B cell (primary cell): Measurements from ENCODE around the gene SMURF2. TPM values are rescaled to one million over a fixed set of nuclear protein-coding genes. Genes with fewer than 3 reads are reported as not detected.
"Not testable (repeated sequence)": the region's sequence is repeated elsewhere in the genome, so short reads cannot be mapped to it uniquely, and the experiment has no call there.

Experiments
- ATAC-seq: fragments of 200-7000 bp; cut with Tn5 transposase; one replicate; pipeline ENCODE4 v1.10.0; 2021; ENCODE audit warnings: low read depth, mild to moderate bottlenecking, moderate number of reproducible peaks, moderate library complexity
- CTCF ChIA-PET: fragments of 350-600 bp; sonication (Branson Sonifier 250); formaldehyde crosslinking; loops from one replicate; lab custom pipeline; 2021; ENCODE audit warnings: antibody characterized with exemption, inconsistent platforms; lab: Charles Lee
- POLR2A ChIA-PET: fragments of 350-600 bp; sonication (Branson Sonifier 250); formaldehyde crosslinking; loops from one replicate; lab custom pipeline; 2021; ENCODE audit warnings: antibody characterized with exemption; lab: Charles Lee
- DNase-seq: peaks from one replicate; pipeline ENCODE4 v3.0.0; 2013
- H2AFZ ChIP-seq: 2 replicates; pipeline ENCODE4 v1.6.1; 2012; ENCODE audit warnings: mild to moderate bottlenecking, low read depth, low read length; ENCODE audit not compliant: insufficient read depth, poor library complexity, severe bottlenecking
- H3K27ac ChIP-seq, 2 donors: 1 replicate in 1 of 2; 2 replicates in 1 of 2; pipeline ENCODE4 v1.5.1; 2012 to 2013; ENCODE audit warnings: low read length in 2 of 2, mild to moderate bottlenecking in 2 of 2, moderate library complexity in 1 of 2
- H3K27me3 ChIP-seq, 4 experiments: fragments of 200-600 bp in 1 of 4; sonication (generic) in 1 of 4; replicated peaks in 1 of 4; 1 replicate in 2 of 4; 2 replicates in 2 of 4; pipeline versions ENCODE4 v1.6.1 to v1.7.0; 2013 to 2016; ENCODE audit warnings: low read length in 3 of 4, mild to moderate bottlenecking in 2 of 4, mixed read lengths in 1 of 4, moderate library complexity in 1 of 4; ENCODE audit not compliant: insufficient read depth in 4 of 4, control insufficient read depth in 3 of 4; ENCODE audit errors: control extremely low read depth in 1 of 4
- H3K36me3 ChIP-seq, 2 experiments: replicated peaks in 1 of 2; 1 replicate in 1 of 2; 2 replicates in 1 of 2; pipeline versions ENCODE4 v1.6.1 to v1.7.1; 2013; ENCODE audit warnings: low read length in 1 of 2; ENCODE audit not compliant: insufficient read depth in 2 of 2, control insufficient read depth in 1 of 2; ENCODE audit errors: control extremely low read depth in 1 of 2, extremely low read depth in 1 of 2
- H3K4me1 ChIP-seq, 2 donors: fragments of 200-600 bp in 1 of 2; sonication (generic) in 1 of 2; 1 replicate in 1 of 2; 2 replicates in 1 of 2; pipeline versions ENCODE4 v1.5.1 to v1.6.1; 2013 to 2017; ENCODE audit warnings: low read length in 2 of 2; ENCODE audit not compliant: control insufficient read depth in 2 of 2, insufficient read depth in 2 of 2
- H3K4me2 ChIP-seq: replicated peaks from 2 replicates; pipeline ENCODE3; 2012; ENCODE audit warnings: mild to moderate bottlenecking, low read depth, low read length; ENCODE audit not compliant: poor library complexity, severe bottlenecking
- H3K4me3 ChIP-seq, 5 experiments: fragments of 200-600 bp in 1 of 5; sonication (generic) in 1 of 5; 1 replicate in 3 of 5; 2 replicates in 2 of 5; pipeline versions ENCODE4 v1.5.1 to v1.7.0; 2011 to 2016; ENCODE audit warnings: low read length in 4 of 5, mild to moderate bottlenecking in 4 of 5, low read depth in 2 of 5, control low read depth in 1 of 5, moderate library complexity in 1 of 5; ENCODE audit not compliant: insufficient read depth in 1 of 5; ENCODE audit errors: control extremely low read depth in 1 of 5, extremely low read depth in 1 of 5
- H3K79me2 ChIP-seq: fragments of 200-600 bp; sonication (generic); one replicate; pipeline ENCODE4 v1.6.0; 2016; ENCODE audit warnings: low read length; ENCODE audit not compliant: control insufficient read depth, insufficient read depth
- H3K9ac ChIP-seq: fragments of 200-600 bp; sonication (generic); 2 replicates; pipeline ENCODE4 v1.6.1; 2017; ENCODE audit warnings: mild to moderate bottlenecking, low read length, moderate library complexity
- H3K9me3 ChIP-seq, 3 donors: one replicate each; pipeline versions ENCODE4 v1.6.1 to v1.7.1; 2013; ENCODE audit warnings: low read length in 2 of 3; ENCODE audit not compliant: control insufficient read depth in 2 of 3, insufficient read depth in 1 of 3; ENCODE audit errors: control extremely low read depth in 1 of 3
- H4K20me1 ChIP-seq: 2 replicates; pipeline ENCODE4 v1.6.0; 2012; ENCODE audit warnings: mild to moderate bottlenecking, low read length; ENCODE audit not compliant: insufficient read depth, control insufficient read depth, poor library complexity, severe bottlenecking
- H3K27ac Mint-ChIP-seq: one replicate; pipeline ENCODE4 v1.8.0; 2021; ENCODE audit warnings: mixed read lengths
- H3K27me3 Mint-ChIP-seq: one replicate; pipeline ENCODE4 v1.8.0; 2021; ENCODE audit warnings: mixed read lengths
- H3K4me1 Mint-ChIP-seq: one replicate; pipeline ENCODE4 v1.8.0; 2021; ENCODE audit warnings: mixed read lengths
- H3K4me3 Mint-ChIP-seq: one replicate; pipeline ENCODE4 v1.8.0; 2021; ENCODE audit warnings: mixed read lengths
- H3K9me3 Mint-ChIP-seq: one replicate; pipeline ENCODE4 v1.8.0; 2022; ENCODE audit warnings: mixed read lengths; ENCODE audit not compliant: insufficient read depth
- EZH2 ChIP-seq: IDR thresholded peaks from 2 replicates; pipeline ENCODE4 v1.6.1; 2012; ENCODE audit warnings: borderline replicate concordance, low read depth, mild to moderate bottlenecking, moderate library complexity, low read length; ENCODE audit not compliant: insufficient read depth, poor library complexity, severe bottlenecking
- WGBS: methylation state at CpG from one replicate; pipeline ENCODE4 v1.1.5; 2013; ENCODE audit warnings: missing lambda C conversion rate; ENCODE audit not compliant: insufficient coverage; 5-methylcytosine and 5-hydroxymethylcytosine counted together
- intact Hi-C: fragments of 100-400 bp; cut with micrococcal nuclease; formaldehyde crosslinking; loops from one replicate; pipeline ENCODE4 v1.10.0; 2022
- polyA plus RNA-seq: library from polyadenylated mRNA; depleted of rRNA; stranded (reverse); fragments of >200 nt; gene quantifications from 2 replicates; pipeline ENCODE4 v1.2.3, GENCODE V29; 2012
- total RNA-seq, 2 donors: library from RNA; stranded (reverse); fragments of 120-200 nt in 1 of 2; gene quantifications; 1 replicate in 1 of 2; 2 replicates in 1 of 2; pipeline versions ENCODE4 v1.2.3 to v1.2.4, GENCODE V29; 2013 to 2022
- TF ChIP-seq, protein P1 (sequence below): fragments of 200-600 bp; IDR thresholded peaks from one replicate; pipeline ENCODE4 v1.8.0; 2022; ENCODE audit warnings: antibody characterized with exemption, mild to moderate bottlenecking

Gene SMURF2
- total and polyA plus RNA-seq, 2 donors (not counting 1 experiment from before 2014, with no cell fraction given): 9.2 to 32.8 TPM

DNA sequence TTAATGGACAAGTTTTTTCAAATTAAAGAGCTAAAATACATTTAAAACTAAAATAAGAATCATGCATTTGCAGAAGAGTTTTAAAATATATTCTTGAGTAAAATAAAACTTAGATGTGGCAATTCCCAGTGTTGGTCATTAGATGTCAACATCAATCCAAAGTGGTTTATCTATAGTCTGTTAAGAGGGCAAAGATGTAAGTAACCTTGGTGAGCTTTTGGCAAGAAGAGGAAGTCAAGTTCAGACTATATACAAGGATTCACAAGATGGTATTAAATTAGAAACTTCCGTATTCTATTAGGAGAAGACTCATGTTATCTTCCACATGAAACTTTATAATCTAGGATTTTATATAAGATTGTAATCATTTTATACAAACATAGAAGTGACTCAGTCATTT lies 82.2 kb downstream of the SMURF2 start:
- H3K9me3 ChIP-seq: no peaks in the 10 kb centered on the region
- Mint-ChIP-seq H3K9me3 (no peaks in the 10 kb centered on the region), H3K4me3 (no peak overlapping the region), H3K27ac (no peak overlapping the region), H3K27me3 (no peaks in the 10 kb centered on the region), H3K4me1 (no peaks in the 10 kb centered on the region)
- DNase-seq (no peak), ATAC-seq (no peak)
- TF ChIP-seq EZH2: no peak
- TF ChIP-seq, protein P1, sequence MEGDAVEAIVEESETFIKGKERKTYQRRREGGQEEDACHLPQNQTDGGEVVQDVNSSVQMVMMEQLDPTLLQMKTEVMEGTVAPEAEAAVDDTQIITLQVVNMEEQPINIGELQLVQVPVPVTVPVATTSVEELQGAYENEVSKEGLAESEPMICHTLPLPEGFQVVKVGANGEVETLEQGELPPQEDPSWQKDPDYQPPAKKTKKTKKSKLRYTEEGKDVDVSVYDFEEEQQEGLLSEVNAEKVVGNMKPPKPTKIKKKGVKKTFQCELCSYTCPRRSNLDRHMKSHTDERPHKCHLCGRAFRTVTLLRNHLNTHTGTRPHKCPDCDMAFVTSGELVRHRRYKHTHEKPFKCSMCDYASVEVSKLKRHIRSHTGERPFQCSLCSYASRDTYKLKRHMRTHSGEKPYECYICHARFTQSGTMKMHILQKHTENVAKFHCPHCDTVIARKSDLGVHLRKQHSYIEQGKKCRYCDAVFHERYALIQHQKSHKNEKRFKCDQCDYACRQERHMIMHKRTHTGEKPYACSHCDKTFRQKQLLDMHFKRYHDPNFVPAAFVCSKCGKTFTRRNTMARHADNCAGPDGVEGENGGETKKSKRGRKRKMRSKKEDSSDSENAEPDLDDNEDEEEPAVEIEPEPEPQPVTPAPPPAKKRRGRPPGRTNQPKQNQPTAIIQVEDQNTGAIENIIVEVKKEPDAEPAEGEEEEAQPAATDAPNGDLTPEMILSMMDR: no peak
- no peak overlapping the region for H3K4me3 ChIP-seq
- H3K4me1 ChIP-seq: no peaks in the 10 kb centered on the region
- no peaks in the 10 kb centered on the region for H4K20me1 ChIP-seq
- CTCF ChIA-PET: no interaction called here
- H3K36me3 ChIP-seq: peaks cover 13 to 55% of the 10 kb centered on the region in 2 experiments
- intact Hi-C loops: no loop called here
- no peaks in the 10 kb centered on the region for H3K27me3 ChIP-seq
- POLR2A ChIA-PET: no interaction called here
- no peak overlapping the region for H3K4me2 ChIP-seq
- WGBS: no CpG with 5 or more reads among the region's 1 CpG
- no peak overlapping the region for H3K27ac ChIP-seq
- no peaks in the 10 kb centered on the region for H3K79me2 ChIP-seq
- H3K9ac ChIP-seq: no peak overlapping the region
- no peak overlapping the region for H2AFZ ChIP-seq

DNA sequence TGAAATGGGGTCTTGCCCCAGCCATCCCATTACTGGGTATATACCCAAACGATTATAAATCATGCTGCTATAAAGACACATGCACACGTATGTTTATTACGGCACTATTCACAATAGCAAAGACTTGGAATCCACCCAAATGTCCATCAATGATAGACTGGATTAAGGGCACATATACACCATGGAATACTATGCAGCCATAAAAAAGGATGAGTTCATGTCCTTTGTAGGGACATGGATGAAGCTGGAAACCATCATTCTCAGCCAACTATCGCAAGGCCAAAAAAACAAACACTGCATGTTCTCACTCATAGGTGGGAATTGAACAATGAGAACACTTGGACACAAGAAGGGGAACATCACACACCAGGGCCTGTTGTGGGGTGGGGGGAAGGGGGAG lies 85.1 kb downstream of the SMURF2 start:
- H3K27ac ChIP-seq, DNase-seq, H3K27ac Mint-ChIP-seq, CTCF ChIA-PET, H3K4me1 ChIP-seq, H3K27me3 Mint-ChIP-seq, H3K27me3 ChIP-seq, H3K9me3 Mint-ChIP-seq, H2AFZ ChIP-seq, H4K20me1 ChIP-seq, intact Hi-C loops, H3K4me3 Mint-ChIP-seq, H3K4me3 ChIP-seq, ATAC-seq, H3K4me1 Mint-ChIP-seq, H3K9ac ChIP-seq, H3K79me2 ChIP-seq, POLR2A ChIA-PET, H3K9me3 ChIP-seq, H3K4me2 ChIP-seq: not testable (repeated sequence)
- peaks cover 9 to 46% of the 10 kb centered on the region in 2 experiments for H3K36me3 ChIP-seq
- WGBS: no CpG with 5 or more reads among the region's 4 CpGs
